GM11168 (cell line): ENCODE results near the gene HLCS.
"Not testable (repeated sequence)": the region's sequence is repeated elsewhere in the genome, so short reads cannot be mapped to it uniquely, and the experiment has no call there.

Experiments used
- in situ Hi-C: fragments of 300-500 bp; cut with MboI; formaldehyde crosslinking; loops from one replicate; pipeline ENCODE4 v1.12.0; 2022; ENCODE audit warnings: low sequenced_read_pairs; ENCODE audit not compliant: unreplicated experiment

Gene HLCS

DNA sequence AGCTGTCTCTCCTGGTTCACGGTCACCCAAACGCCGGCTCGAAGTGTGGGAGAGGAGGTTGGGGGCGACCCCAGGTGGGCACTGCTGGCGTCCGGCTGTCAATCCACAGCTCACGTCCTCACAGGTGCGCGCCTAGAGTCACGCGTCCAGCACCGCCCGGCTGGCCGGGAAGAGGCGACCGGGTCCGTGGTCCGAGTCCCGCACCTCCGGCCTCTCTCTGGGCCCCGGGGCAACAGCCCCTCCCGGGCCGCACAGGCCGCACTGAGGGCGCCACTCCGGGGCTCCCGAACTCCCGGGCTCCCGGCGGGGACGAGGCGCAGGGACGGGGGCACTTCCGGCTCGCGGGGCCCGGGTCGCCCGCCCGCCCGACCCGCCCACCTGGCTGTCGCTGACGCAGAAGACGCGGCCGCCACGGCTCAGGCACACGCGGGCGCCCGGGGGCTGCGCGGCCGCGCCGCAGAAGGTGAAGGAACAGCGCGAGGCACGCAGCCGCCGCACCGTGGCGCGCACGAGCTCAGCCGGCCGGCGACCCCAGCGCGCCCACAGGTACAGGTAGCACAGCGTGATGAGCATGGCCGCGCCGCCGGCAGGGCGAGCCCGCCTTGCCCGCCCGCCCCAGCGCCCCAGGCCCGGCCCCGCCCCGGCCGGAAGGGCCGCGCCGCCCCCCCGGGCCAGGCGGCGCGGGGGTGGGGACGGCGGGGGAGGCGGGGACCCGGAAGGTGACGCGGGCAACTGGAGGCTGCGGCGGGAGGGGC lies at the start of gene HLCS:
TSS of gene HLCS (minus strand) at position 604 of the 755 bp plus-strand sequence. CDS start at position 573, 31 bp downstream.
- in situ Hi-C loops, result no loop called here

DNA sequence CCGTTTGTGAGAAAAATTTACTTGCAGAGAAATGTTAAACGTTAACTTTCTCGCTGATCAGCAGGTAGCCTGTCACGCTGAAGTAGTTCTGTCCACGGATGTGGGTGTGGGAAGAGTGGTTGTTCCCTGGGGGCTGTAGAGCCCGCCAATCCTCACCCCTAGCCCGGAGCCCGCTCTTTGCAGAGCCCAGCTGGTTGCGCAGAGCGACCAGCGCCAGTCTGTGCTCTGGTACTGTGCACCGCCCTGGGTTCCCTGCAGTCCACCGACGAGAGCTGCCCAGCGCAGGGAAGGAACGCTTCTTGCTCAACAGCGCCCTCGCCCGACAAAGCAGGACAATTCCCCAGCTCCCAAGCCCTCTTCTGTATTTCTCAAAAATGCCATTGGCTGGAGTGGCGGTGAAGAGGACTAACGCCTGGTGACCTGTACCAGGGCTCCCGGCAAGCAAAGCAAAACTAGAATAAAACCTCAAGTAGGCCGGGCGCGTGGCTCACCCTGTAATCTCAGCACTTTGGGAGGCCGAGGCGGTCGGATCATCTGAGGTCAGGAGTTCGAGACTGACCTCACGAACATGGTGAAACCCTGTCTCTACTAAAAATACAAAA lies 43.4 kb upstream of the HLCS start:
- in situ Hi-C loops, result no loop called here

DNA sequence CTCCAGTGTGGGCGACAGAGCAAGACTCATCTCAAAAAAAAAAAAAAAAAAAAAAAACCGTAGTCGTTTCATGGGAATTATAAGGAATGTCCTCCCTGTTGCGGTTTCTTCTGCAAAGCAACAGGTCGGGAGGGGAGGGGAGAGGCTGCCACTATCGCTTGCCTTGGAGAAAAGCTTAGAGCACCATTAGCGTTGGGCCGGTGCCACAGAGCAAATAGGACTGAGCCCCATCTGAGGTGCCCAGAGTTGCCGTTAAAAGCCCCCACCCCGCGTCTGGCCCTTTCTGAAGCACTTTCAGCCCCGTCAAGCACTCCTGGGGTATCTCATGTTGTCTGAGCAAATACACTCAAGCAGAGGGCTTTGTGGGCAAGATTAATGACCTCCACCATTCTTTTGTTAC lies 42.3 kb upstream of the HLCS start:
- in situ Hi-C loops, result no loop called here

DNA sequence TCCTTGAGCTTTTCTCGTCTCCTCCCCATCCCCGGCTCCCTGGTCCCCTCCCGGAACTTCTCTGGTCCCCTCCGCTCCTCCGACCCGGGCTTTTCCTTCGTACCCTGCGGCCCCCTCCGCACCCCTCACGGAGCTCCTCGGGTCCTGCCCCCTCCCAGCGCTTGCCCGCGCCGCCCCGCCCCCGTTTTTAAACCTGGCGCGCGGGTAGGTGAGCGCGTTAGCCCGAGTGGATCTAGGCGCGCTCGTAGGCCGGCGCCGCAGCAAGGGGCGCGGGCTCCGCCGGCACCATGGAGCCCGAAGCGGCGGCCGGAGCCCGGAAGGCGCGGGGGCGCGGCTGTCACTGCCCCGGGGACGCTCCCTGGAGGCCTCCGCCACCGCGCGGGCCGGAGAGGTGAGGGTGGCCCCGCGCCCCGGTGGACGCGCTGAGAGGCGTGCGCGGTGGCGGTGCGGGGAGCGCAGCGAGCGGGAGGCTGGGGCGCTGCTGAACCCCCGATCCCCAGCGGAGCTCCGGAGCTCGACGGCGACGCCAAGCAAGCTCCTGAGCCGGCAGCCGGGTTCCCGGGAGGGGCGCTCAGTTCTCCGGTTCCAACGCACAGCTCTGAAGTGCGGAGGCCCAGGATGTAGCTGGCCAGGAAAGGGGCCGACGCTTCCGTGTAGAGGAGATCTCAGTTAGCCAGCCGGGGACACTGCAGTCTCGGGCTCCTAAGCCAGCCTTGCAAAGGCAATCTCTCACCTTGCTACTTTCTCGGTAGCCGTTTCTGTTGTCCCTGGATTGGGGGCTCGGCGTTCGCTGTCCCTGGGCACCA lies 40.2 kb upstream of the HLCS start, which contains the start of gene RIPPLY3:
TSS of gene RIPPLY3 (plus strand) at position 217 of the 806 bp plus-strand sequence. CDS start at position 288, 71 bp downstream.
- in situ Hi-C loops, result no loop called here

DNA sequence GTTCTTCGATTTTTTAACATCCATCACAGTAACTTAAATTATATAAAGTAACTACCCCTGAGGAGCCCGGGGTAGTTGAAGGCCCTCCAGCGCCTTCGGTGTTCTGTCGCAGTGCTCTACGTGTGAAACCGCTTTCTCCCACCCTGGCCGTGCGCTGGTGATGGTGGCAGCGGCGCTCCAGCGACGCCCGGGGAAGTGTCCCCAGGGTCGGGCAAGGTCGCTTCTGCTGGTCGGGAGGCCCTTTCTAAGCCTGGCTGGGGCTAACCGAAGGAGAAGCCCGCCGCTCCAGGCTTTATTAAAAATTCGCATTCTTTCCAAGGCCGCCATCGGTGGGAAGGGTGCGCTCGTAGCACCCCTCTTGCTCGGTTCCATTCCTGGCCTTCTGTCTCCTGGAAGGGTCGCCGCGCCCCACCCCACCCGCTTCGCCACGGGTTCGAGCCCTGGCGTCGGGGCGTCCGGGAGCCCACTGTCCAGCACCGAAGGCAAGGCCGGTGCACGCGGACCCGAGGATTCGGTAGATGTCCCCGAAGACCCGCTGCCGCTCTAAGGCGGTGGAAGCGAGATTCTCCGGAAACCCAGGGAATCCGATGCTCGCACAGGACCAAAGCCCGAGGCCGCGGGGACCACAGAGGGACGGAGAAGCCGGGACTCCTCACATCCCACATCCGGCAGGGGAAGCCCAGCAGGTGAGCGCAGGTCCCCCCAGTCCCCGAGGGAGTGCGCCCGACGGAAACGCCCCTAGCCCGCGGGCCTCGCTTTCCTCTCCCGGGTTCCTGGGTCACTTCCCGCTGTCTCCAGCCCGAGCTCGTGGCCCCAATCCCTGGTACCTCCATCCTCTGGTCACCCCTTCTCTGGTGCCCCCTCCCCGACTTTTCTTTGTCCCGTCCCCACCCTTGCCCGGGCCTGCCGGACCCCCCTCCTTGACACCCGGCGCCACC lies 39.3 kb upstream of the HLCS start:
- in situ Hi-C loops, result no loop called here

DNA sequence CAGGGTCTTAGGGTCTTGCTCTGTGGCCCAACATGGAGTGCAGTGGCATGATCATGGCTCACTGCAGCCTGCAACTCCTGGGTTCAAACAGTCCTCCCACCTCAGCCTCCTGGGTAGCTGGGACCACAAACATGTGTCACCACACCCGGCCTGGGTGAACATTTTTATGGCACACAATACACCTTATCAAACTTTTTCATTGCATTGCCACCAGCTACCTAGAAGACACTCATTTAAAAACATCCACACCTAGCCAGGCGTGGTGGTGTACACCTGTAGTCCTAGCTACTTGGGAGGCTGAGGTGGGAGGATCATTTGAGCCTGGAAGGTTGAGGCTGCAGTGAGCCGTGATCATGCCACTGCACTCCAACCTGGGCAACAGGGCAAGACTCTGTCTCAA lies 37.4 kb upstream of the HLCS start:
- in situ Hi-C loops, result not testable (repeated sequence)

DNA sequence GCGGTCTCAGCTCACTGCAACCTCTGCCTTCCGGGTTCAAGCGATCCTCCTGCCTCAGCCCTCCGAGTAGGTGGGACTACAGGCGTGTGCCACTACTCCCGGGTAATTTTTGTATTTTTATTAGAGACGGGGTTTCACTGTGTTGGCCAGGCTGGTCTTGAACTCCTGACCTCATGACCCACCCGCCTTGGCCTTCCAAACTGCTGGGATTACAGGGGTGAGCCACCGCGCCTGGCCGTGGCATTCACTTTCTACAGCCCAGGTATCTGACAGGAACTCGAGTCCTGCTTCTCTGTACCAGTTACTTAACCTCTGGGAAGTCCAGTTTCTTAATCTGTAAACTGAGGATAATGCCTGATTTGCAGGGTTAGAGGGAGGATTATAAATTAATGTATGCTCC lies 36.4 kb upstream of the HLCS start:
- in situ Hi-C loops, result not testable (repeated sequence)

DNA sequence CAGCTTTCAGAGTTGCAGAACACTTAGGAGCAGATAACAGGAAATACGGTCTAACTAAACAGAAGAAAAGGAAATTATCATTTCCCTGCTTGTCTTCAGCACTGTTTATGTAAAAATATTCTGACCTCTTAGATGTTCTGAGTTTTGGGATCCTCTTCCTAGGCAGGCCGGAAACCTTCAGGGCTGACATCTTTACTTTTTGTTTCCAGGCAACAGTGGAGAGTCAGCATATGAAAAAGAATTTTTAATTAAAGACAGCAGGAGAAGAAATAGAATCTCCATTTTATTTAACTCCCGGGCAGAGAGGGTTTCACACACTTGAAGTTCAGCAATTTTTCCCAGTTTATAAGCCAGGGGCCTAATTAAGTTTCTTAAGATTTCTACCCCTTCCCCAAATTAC lies 35.0 kb upstream of the HLCS start:
- in situ Hi-C loops, result no loop called here

DNA sequence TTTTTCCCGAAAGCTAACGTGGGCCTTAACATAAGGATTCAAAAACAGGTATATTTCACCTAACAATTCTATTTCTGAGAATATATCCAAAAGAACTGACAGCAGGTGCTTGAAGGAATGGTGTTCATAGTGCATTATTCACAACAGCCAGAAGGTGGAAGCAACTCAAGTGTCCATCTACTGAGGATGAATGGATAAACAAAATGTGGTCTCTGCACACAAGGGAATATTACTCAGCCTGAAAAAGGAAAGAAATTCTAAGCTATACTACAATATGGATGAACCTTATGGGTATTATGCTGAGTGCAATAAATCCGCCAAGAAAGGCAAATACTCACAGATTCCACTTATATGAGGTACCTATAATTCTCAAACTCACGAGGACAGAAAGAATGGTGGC lies 33.9 kb upstream of the HLCS start:
- in situ Hi-C loops, result no loop called here

DNA sequence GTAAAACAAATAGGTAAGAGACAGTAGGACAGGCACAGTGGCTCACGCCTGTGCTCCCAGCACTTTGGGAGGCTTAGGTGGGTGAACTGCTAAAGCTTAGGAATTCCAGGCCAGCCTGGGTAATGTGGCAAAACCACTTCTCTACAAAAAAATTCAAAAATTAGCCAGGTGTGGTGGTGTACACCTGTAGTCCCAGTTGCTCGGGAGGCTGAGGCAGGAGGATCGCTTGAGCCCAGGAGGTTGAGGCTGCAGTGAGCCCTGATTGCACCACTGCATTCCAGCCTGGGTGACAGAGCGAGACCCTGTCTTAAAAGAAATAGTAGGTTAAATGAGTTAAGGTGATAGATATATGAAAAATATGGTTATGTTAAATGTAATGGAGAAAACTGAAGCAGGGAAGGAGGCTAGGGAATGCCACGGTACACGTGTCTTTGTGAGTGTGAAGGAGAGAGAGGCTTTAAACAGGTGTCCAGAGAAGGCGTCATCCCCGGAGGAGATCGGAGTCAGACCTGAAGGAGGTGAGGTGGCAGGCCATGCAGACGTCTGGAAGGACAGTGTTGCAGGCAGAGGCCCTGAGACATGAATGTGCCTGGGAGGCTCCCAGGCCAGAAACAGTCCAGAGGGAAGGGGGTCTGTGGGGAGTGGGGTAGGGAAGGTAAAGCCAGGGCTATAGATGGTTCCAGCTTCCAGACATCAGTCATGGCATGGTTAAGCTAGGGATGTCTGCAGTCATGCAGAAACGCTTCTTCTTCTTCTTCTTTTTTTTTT lies 32.8 kb upstream of the HLCS start:
- in situ Hi-C loops, result no loop called here

DNA sequence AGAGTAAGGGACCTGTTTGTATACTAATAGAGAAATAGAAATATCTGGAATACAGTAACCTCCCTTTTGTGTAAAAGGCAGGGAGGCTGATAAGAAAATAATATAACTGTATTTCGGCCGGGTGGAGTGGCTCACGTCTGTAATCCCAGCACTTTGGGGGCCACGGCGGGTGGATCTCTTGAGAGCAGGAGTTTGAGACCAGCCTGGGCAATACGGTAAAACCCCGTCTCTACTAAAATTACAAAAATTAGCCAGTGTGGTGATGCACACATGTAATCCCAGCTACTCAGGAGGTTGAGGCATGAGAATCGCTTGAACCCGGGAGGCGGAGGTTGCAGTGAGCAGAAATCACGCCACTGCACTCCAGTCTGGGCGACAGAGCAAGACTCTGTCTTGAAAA lies 28.8 kb upstream of the HLCS start:
- in situ Hi-C loops, result not testable (repeated sequence)

DNA sequence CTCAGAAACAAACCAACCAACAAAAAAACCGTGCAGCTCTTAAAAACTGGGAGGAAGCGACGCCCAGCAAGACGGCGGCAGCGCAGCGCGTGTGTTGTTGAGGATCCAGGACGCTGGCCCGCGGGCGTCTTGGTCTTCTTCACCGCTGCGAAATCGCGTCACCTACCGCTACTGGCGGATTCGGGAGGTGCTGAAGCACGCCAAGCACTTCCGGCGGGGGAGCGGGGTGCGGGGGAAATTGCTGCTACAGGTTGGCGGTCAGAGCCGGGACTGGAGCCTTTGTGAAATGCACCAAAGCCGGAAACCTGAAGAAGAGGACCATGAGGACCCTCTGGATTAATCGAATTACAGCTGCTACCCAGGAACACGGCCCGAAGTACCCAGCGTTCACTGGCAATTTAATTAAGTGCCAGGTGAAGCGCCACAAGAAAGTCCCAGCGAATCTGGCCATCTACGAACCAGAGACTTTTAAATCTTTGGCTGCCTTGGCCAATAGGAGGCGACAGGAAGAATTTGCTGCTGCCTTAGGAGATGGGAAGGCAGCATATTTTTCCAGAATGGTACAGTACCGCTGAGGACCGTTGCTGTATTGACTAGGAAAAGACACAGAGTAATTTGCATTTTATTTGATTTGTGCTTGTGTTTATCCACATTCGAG lies 28.2 kb upstream of the HLCS start:
- in situ Hi-C loops, result no loop called here

DNA sequence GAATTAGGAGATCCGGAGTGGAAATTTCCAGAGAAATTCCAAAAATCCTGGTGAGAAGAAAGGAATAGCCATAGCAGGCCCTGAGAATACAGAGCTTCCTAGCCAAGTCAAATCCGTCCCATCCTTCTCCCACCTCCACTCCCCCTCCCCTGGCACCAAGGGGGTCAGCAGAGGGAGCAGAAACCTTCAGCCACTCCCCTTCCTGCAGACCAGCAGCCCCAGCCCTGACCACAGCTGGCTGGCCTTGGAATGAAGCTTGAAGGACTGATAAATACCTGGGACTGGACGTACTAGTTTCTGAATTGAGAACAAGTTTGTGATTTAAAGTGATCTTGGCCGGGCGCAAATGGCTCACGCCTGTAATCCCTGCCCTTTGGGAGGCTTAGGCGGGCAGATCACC lies 26.2 kb upstream of the HLCS start:
- in situ Hi-C loops, result no loop called here

DNA sequence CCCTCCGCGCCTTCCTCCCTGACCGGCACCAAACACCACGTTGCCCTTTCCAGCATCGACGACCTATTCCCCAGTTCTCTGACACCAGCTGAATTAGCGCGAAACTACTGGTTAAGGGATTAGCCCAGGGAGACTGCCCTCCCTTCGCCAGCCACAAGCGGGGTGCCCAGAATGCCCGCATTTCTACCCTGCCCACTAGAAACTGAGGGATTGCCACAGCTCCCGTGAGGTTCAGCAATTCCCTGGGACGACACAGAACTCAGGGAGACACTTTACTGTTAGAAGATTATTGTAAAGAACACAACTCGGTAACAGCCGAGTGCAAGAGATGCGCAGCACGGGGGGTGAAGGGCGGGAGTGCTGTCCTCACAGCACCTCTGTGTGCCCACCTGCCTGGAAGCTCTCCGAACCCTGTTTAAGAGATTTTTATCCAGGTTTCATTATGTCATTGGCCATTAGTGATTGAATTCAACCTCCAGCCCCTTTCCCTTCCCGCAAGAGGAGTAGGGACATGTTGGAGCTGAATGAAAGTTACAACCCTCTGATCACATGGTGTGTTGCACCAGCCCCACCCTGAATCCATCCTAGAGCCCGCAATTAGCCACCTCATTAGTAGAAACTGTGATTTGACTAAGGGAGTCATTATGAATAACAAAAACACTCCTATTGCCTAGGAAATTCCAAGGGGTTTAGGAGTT lies 24.2 kb upstream of the HLCS start:
- in situ Hi-C loops, result no loop called here

DNA sequence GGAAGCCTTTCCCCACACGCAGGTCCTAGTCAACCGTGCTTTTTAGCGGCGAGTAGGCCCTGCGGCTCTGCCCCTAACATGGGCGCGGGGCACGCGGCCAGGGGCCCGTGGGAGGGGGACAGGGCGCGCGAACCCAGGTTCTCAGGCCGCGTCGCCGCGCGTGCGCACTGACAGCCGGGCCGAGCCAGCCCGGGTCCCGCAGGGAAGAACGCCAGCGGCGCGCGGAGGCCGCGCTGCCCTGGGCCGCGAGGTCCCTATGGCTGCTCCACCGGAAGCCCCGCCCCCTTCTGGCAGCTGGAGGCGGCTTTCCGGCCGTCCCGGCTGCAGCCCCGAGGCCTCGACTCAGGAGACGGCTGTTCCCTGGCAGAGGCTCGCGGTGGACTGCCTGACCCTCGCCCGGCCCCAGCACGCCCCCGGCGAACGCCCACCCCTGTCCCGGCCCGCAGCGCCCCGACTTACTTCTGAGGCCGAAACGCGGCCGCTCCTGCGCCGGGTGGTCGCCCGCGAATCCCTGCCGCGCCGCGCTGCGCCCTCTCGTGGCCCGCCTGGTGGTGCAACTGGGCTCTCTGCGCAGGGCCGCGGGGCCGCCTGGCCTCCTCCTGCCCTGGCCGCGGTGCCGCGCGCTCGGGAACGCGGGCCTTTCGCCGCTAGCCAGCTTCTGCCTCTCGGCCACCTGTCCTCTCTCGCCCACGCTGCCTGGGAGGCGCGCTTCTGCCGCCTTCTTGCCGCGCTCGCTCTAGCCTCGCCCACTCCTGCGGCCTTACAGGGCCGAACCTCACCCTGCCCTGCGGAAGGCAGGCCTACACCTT lies 23.4 kb upstream of the HLCS start:
- in situ Hi-C loops, result no loop called here

DNA sequence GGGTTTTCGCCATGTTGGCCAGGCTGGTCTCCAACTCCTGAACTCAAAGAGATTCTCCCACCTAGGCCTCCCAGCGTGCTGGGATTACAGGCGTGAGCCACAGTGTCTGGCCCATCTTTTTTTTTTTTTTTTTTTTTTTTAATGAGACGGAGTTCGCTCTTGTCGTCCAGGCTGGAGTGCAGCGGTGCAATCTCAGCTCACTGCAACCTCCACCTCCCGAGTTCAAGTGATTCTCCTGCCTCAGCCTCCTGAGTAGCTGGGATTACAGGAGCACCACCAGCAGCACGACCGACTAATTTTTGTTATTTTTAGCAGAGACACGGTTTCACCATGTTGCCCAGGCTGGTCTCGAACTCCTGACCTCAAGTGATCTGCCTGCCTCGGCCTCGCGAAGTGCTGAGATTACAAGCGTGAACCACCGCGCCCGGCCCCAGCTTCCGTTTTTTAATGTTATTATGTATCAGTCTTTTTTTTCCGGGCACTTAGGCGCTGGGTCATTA lies 22.8 kb upstream of the HLCS start:
- in situ Hi-C loops, result not testable (repeated sequence)

DNA sequence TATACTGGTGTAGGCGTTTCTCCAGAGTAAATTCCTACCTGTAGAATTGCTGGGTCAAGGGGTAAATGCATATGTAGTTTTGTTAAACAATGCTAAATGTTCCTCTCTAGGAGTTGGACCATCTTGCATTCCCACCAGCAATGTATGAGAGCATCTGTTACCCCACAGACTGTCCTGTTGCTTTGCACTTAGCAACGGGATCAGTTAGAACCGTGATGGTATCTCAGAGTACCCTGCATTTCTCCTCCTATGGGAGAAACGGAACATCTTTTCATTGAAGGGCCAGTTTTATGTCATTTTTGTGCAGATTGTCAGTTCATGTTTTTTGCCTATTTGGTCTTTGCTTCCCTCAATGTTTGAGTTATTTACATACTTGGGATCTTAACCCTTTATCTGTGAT lies 22.1 kb upstream of the HLCS start:
- in situ Hi-C loops, result no loop called here
